ENCODE measurements around the gene CDCA3. TPM values are rescaled to one million over a fixed set of nuclear protein-coding genes. Genes with fewer than 3 reads are reported as not detected.

The CDCA3 gene
- total and polyA plus RNA-seq, 2 donors (not counting 1 experiment from before 2014, with no cell fraction given) = 9.1 to 9.4 TPM

DNA sequence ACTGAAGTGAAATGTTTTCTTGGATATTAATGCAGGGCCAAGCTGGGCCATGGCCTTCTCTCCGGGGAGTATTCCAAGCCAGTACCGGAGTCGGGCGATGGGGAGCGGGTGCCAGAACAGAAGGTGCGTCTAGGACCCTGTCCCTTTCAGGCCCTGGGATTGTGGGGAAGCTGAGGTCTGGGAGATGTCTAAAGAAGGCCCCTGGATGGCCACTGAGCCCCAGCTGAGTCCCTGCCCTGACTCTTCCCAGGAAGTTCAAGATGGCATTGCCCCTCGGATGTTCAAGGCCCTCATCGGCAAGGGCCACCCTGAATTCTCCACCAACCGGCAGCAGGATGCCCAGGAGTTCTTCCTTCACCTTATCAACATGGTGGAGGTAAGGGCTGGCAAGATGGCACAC lies 9.0 kb upstream of the CDCA3 start:
- peaks cover 41% of the 10 kb centered on the region for H3K36me3 ChIP-seq (ENCODE audit: control insufficient read depth, insufficient read depth, low read length)
- H3K4me3 ChIP-seq (replicated peaks in 1 of 4; ENCODE audit: control extremely low read depth in 1 of 4, insufficient read depth in 1 of 4, low read depth in 3 of 4, low read length in 4 of 4) = no peak overlapping the region
- no peak overlapping the region for H3K9ac ChIP-seq (ENCODE audit: insufficient read depth, low read length)
- DNase-seq (ENCODE audit: low read depth in 2 of 2) = no peak
- H3K79me2 ChIP-seq (ENCODE audit: control insufficient read depth, insufficient read depth, low read length) = peaks cover 4% of the 10 kb centered on the region
- no peaks in the 10 kb centered on the region for H3K4me1 ChIP-seq (ENCODE audit: control insufficient read depth, extremely low read depth, insufficient read depth, low read length)
- no peak overlapping the region for H3K27ac ChIP-seq (ENCODE audit: insufficient read depth, low read length)
- H3K27me3 ChIP-seq (ENCODE audit: control insufficient read depth, insufficient read depth, low read length) = no peaks in the 10 kb centered on the region
- H3K9me3 ChIP-seq (ENCODE audit: control insufficient read depth, insufficient read depth, low read depth, low read length) = no peaks in the 10 kb centered on the region
- H4K20me1 ChIP-seq (ENCODE audit: control insufficient read depth, extremely low read depth, insufficient read depth, low read length) = no peaks in the 10 kb centered on the region
- no peak overlapping the region for H3K4me2 ChIP-seq (ENCODE audit: extremely low read depth, insufficient read depth, low read length)
- H2AFZ ChIP-seq (ENCODE audit: low read length) = no peak overlapping the region
- no peak for TF ChIP-seq EZH2 (IDR thresholded peaks at IDR 0.05; ENCODE audit: low read length, missing control alignments)
- TF ChIP-seq, protein P1, sequence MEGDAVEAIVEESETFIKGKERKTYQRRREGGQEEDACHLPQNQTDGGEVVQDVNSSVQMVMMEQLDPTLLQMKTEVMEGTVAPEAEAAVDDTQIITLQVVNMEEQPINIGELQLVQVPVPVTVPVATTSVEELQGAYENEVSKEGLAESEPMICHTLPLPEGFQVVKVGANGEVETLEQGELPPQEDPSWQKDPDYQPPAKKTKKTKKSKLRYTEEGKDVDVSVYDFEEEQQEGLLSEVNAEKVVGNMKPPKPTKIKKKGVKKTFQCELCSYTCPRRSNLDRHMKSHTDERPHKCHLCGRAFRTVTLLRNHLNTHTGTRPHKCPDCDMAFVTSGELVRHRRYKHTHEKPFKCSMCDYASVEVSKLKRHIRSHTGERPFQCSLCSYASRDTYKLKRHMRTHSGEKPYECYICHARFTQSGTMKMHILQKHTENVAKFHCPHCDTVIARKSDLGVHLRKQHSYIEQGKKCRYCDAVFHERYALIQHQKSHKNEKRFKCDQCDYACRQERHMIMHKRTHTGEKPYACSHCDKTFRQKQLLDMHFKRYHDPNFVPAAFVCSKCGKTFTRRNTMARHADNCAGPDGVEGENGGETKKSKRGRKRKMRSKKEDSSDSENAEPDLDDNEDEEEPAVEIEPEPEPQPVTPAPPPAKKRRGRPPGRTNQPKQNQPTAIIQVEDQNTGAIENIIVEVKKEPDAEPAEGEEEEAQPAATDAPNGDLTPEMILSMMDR (conservative IDR thresholded peaks at IDR 0.05 in 1 of 2, IDR thresholded peaks at IDR 0.05 in 1 of 2; ENCODE audit: low read depth in 1 of 2, low read length in 2 of 2) = no peak

DNA sequence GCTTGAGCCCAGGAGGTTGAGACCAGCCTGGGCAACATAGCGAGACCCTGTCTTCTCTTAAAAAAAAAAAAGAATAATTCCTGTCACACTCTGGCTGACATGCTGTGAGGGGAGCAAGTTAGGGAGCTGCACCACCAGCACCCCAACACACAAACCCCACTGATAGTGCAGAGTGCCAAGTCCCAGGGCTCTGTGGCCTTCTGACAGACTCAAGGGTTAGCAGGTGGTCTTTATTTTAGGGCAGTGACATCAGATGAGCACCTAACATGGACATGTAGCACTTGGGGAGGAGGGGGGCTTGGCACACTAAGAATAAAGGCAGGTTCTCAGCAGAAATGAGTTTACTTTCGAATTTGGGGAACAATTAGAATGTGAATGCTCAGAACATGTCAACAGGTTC lies 7.7 kb upstream of the CDCA3 start:
- H3K4me1 ChIP-seq (ENCODE audit: control insufficient read depth, extremely low read depth, insufficient read depth, low read length) = peaks cover 5% of the 10 kb centered on the region
- no peak for DNase-seq (ENCODE audit: low read depth in 2 of 2)
- H3K9ac ChIP-seq (ENCODE audit: insufficient read depth, low read length) = no peak overlapping the region
- H3K79me2 ChIP-seq (ENCODE audit: control insufficient read depth, insufficient read depth, low read length) = peaks cover 16% of the 10 kb centered on the region
- H3K36me3 ChIP-seq (ENCODE audit: control insufficient read depth, insufficient read depth, low read length) = peaks cover 39% of the 10 kb centered on the region
- H3K4me2 ChIP-seq (ENCODE audit: extremely low read depth, insufficient read depth, low read length) = no peak overlapping the region
- no peak overlapping the region for H3K27ac ChIP-seq (ENCODE audit: insufficient read depth, low read length)
- no peaks in the 10 kb centered on the region for H3K9me3 ChIP-seq (ENCODE audit: control insufficient read depth, insufficient read depth, low read depth, low read length)
- no peak overlapping the region for H2AFZ ChIP-seq (ENCODE audit: low read length)
- H3K4me3 ChIP-seq (replicated peaks in 1 of 4; ENCODE audit: control extremely low read depth in 1 of 4, insufficient read depth in 1 of 4, low read depth in 3 of 4, low read length in 4 of 4) = no peak overlapping the region
- no peaks in the 10 kb centered on the region for H4K20me1 ChIP-seq (ENCODE audit: control insufficient read depth, extremely low read depth, insufficient read depth, low read length)
- no peaks in the 10 kb centered on the region for H3K27me3 ChIP-seq (ENCODE audit: control insufficient read depth, insufficient read depth, low read length)
- TF ChIP-seq, protein P1 (conservative IDR thresholded peaks at IDR 0.05 in 1 of 2, IDR thresholded peaks at IDR 0.05 in 1 of 2; ENCODE audit: low read depth in 1 of 2, low read length in 2 of 2) = no peak
- TF ChIP-seq EZH2 (IDR thresholded peaks at IDR 0.05; ENCODE audit: low read length, missing control alignments) = no peak

DNA sequence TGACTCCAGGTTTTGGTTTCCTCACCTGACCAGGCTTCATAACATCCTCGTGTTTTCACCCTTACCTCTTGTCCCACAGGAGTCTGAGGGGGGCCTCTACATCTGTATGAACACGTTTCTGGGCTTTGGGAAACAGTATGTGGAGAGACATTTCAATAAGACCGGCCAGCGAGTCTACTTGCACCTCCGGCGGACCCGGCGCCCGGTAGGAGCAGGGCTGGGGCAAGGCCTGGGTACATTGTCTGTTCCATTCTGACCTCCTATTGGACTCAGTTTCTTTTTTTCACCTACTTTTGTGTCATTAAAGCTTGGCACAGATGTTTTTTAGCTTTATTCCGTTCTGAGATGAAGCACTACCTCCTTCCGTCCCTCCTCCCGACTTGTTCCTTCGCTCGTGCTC lies 4.2 kb upstream of the CDCA3 start:
- Histone ChIP-seq H3K9me3 (ENCODE audit: control insufficient read depth, insufficient read depth, low read depth, low read length) (no peaks in the 10 kb centered on the region), H3K9ac (ENCODE audit: insufficient read depth, low read length) (no peak overlapping the region), H3K4me2 (ENCODE audit: extremely low read depth, insufficient read depth, low read length) (no peak overlapping the region), H3K4me1 (ENCODE audit: control insufficient read depth, extremely low read depth, insufficient read depth, low read length) (peaks cover 17% of the 10 kb centered on the region), H4K20me1 (ENCODE audit: control insufficient read depth, extremely low read depth, insufficient read depth, low read length) (no peaks in the 10 kb centered on the region), H3K27ac (ENCODE audit: insufficient read depth, low read length) (no peak overlapping the region), H3K79me2 (ENCODE audit: control insufficient read depth, insufficient read depth, low read length) (peaks cover 32% of the 10 kb centered on the region), H2AFZ (ENCODE audit: low read length) (no peak overlapping the region), H3K36me3 (ENCODE audit: control insufficient read depth, insufficient read depth, low read length) (peaks cover 25% of the 10 kb centered on the region), H3K27me3 (ENCODE audit: control insufficient read depth, insufficient read depth, low read length) (no peaks in the 10 kb centered on the region), H3K4me3 (replicated peaks in 1 of 4; ENCODE audit: control extremely low read depth in 1 of 4, insufficient read depth in 1 of 4, low read depth in 3 of 4, low read length in 4 of 4) (no peak overlapping the region)
- TF ChIP-seq, protein P1 (conservative IDR thresholded peaks at IDR 0.05 in 1 of 2, IDR thresholded peaks at IDR 0.05 in 1 of 2; ENCODE audit: low read depth in 1 of 2, low read length in 2 of 2) = no peak
- no peak for TF ChIP-seq EZH2 (IDR thresholded peaks at IDR 0.05; ENCODE audit: low read length, missing control alignments)
- DNase-seq (ENCODE audit: low read depth in 2 of 2) = no peak
